GM13976 (cell line): Measurements from ENCODE around the gene UBTD2.
"Not testable (repeated sequence)": the region's sequence is repeated elsewhere in the genome, so short reads cannot be mapped to it uniquely, and the experiment has no call there.

ENCODE experiments used
- DNase-seq: peaks from one replicate; pipeline ENCODE4 v3.0.0; 2012; ENCODE audit warnings: low spot score
- CTCF ChIP-seq: IDR thresholded peaks from 2 replicates; pipeline ENCODE4 v1.5.1; 2012; ENCODE audit warnings: borderline replicate concordance, mild to moderate bottlenecking; ENCODE audit not compliant: insufficient read depth; ENCODE audit errors: extremely low read depth, missing control alignments, control extremely low read depth
- in situ Hi-C: fragments of 300-500 bp; cut with MboI; formaldehyde crosslinking; loops from one replicate; pipeline ENCODE4 v1.12.0; 2022; ENCODE audit warnings: low sequenced_read_pairs, mixed read lengths, inconsistent platforms; ENCODE audit not compliant: unreplicated experiment

Gene UBTD2

GRCh38 chr5:172293054-172293744, 9.6 kb upstream of the UBTD2 start:
- peak; percentile 70 for DNase-seq
- in situ Hi-C loops = no loop called here
- peak; percentile 90 for TF ChIP-seq CTCF

- in situ Hi-C loops, DNase-seq: not testable (repeated sequence)
Observed at GRCh38 chr5:172291837-172292236, 8.3 kb upstream of the UBTD2 start.

- no peak for DNase-seq
- no peak for TF ChIP-seq CTCF
- in situ Hi-C loops = loop anchor here (10.0 kb wide), 1 partner anchor 174 kb away; no protein-coding TSS in a partner anchor
Observed at GRCh38 chr5:172288465-172288864, 4.9 kb upstream of the UBTD2 start.

GRCh38 chr5:172287140-172287539, 3.6 kb upstream of the UBTD2 start:
- in situ Hi-C loops = loop anchor here (10.0 kb wide), 1 partner anchor 172 kb away; no protein-coding TSS in a partner anchor
- not testable (repeated sequence) for DNase-seq

- TF ChIP-seq CTCF = no peak
- DNase-seq = no peak
- in situ Hi-C loops = loop anchor here (10.0 kb wide), 1 partner anchor 171 kb away; no protein-coding TSS in a partner anchor
Observed at GRCh38 chr5:172285226-172286143, 1.9 kb upstream of the UBTD2 start.

- TF ChIP-seq CTCF = no peak
- DNase-seq = no peak
- in situ Hi-C loops = loop anchor here (10.0 kb wide), 1 partner anchor 170 kb away; no protein-coding TSS in a partner anchor
Observed at GRCh38 chr5:172284611-172284980, 1.0 kb upstream of the UBTD2 start.

GRCh38 chr5:172283862-172284610, 472 bp upstream of the UBTD2 start:
- no peak for TF ChIP-seq CTCF
- in situ Hi-C loops = loop anchor here (10.0 kb wide), 1 partner anchor 169 kb away; no protein-coding TSS in a partner anchor
- peak; percentile 96 for DNase-seq
